H9 (cell line): ENCODE data around the gene GRM1. TPM values are rescaled to one million over a fixed set of nuclear protein-coding genes. Genes with fewer than 3 reads are reported as not detected.

Source experiments
- DNase-seq: peaks from one replicate; pipeline ENCODE4 v3.0.0-alpha.2; 2017
- H2AFZ ChIP-seq: one replicate; pipeline ENCODE4 v1.6.1; 2013; ENCODE audit warnings: mild to moderate bottlenecking, low read length, control low read depth, moderate library complexity
- H2AK5ac ChIP-seq: 2 replicates; pipeline ENCODE4 v1.6.1; 2013; ENCODE audit warnings: low read length, control low read depth, mixed read lengths; ENCODE audit not compliant: insufficient read length
- H2BK120ac ChIP-seq: one replicate; pipeline ENCODE4 v1.6.1; 2013; ENCODE audit warnings: low read depth, mild to moderate bottlenecking, low read length, control low read depth, inconsistent platforms; ENCODE audit not compliant: poor library complexity, severe bottlenecking
- H2BK12ac ChIP-seq: 2 replicates; pipeline ENCODE4 v1.6.1; 2013; ENCODE audit warnings: low read length, control low read depth, mixed read lengths, low read depth; ENCODE audit not compliant: insufficient read length
- H2BK15ac ChIP-seq: 2 replicates; pipeline ENCODE4 v1.6.1; 2013; ENCODE audit warnings: low read depth, low read length, control low read depth
- H2BK20ac ChIP-seq: one replicate; pipeline ENCODE4 v1.6.1; 2013; ENCODE audit warnings: low read depth, mild to moderate bottlenecking, low read length, control low read depth, inconsistent platforms; ENCODE audit not compliant: poor library complexity, severe bottlenecking
- H2BK5ac ChIP-seq: 2 replicates; pipeline ENCODE4 v1.6.1; 2013; ENCODE audit warnings: low read length, control low read depth, mixed read lengths; ENCODE audit not compliant: insufficient read length
- H3K14ac ChIP-seq: 2 replicates; pipeline ENCODE4 v1.6.1; 2013; ENCODE audit warnings: low read length, control low read depth; ENCODE audit not compliant: insufficient read depth
- H3K18ac ChIP-seq: 2 replicates; pipeline ENCODE4 v1.6.1; 2013; ENCODE audit warnings: low read depth, mild to moderate bottlenecking, mixed read lengths, low read length, control low read depth; ENCODE audit not compliant: insufficient read length
- H3K23ac ChIP-seq: 2 replicates; pipeline ENCODE4 v1.6.1; 2013; ENCODE audit warnings: low read length, control low read depth, mixed read lengths, low read depth; ENCODE audit not compliant: insufficient read length
- H3K23me2 ChIP-seq: 2 replicates; pipeline ENCODE4 v1.6.1; 2013; ENCODE audit warnings: low read depth, mild to moderate bottlenecking, mixed read lengths, low read length, control low read depth; ENCODE audit not compliant: insufficient read length, poor library complexity, severe bottlenecking
- H3K27ac ChIP-seq: 2 replicates; pipeline ENCODE4 v1.5.1; 2013; ENCODE audit warnings: low read length, control low read depth, mixed read lengths, low read depth; ENCODE audit not compliant: insufficient read length
- H3K27me3 ChIP-seq: 2 replicates; pipeline ENCODE4 v1.6.1; 2013; ENCODE audit warnings: low read length, control low read depth, inconsistent platforms; ENCODE audit not compliant: insufficient read depth
- H3K4ac ChIP-seq: 2 replicates; pipeline ENCODE4 v1.6.1; 2013; ENCODE audit warnings: low read depth, mild to moderate bottlenecking, control low read depth, inconsistent platforms, low read length, moderate library complexity
- H3K4me1 ChIP-seq: 2 replicates; pipeline ENCODE4 v1.6.1; 2013; ENCODE audit warnings: low read length, control low read depth, inconsistent platforms; ENCODE audit not compliant: insufficient read depth
- H3K4me2 ChIP-seq: 2 replicates; pipeline ENCODE4 v1.6.1; 2013; ENCODE audit warnings: low read length, control low read depth, mixed read lengths; ENCODE audit not compliant: insufficient read length, insufficient read depth
- H3K56ac ChIP-seq: 2 replicates; pipeline ENCODE4 v1.6.1; 2013; ENCODE audit warnings: low read depth, mild to moderate bottlenecking, mixed read lengths, low read length, control low read depth; ENCODE audit not compliant: insufficient read length
- H3K79me1 ChIP-seq: 2 replicates; pipeline ENCODE4 v1.6.1; 2013; ENCODE audit warnings: low read depth, mild to moderate bottlenecking, moderate library complexity, low read length, control low read depth, inconsistent platforms; ENCODE audit not compliant: insufficient read depth, poor library complexity, severe bottlenecking
- H3K79me2 ChIP-seq: 2 replicates; pipeline ENCODE4 v1.6.1; 2013; ENCODE audit warnings: low read length, control low read depth, inconsistent platforms; ENCODE audit not compliant: insufficient read depth
- H3K9ac ChIP-seq: 2 replicates; pipeline ENCODE4 v1.6.1; 2013; ENCODE audit warnings: low read length, control low read depth, mixed read lengths; ENCODE audit not compliant: insufficient read length; ENCODE audit errors: extremely low read depth
- H3K9me3 ChIP-seq: one replicate; pipeline ENCODE4 v1.6.1; 2013; ENCODE audit warnings: low read depth, low read length, inconsistent platforms; ENCODE audit not compliant: control insufficient read depth
- H3T11ph ChIP-seq: one replicate; pipeline ENCODE4 v1.6.1; 2013; ENCODE audit warnings: mild to moderate bottlenecking, low read length, control low read depth, inconsistent platforms
- H4K20me1 ChIP-seq: one replicate; pipeline ENCODE4 v1.6.1; 2013; ENCODE audit not compliant: control insufficient read depth, insufficient read length, insufficient read depth
- H4K5ac ChIP-seq: 2 replicates; pipeline ENCODE4 v1.6.1; 2013; ENCODE audit warnings: low read depth, mild to moderate bottlenecking, mixed read lengths, low read length, control low read depth; ENCODE audit not compliant: insufficient read length
- H4K8ac ChIP-seq: replicated peaks from 2 replicates; pipeline ENCODE4 v1.6.1; 2013; ENCODE audit warnings: low read length, control low read depth, mixed read lengths, low read depth; ENCODE audit not compliant: insufficient read length
- H4K91ac ChIP-seq: 2 replicates; pipeline ENCODE4 v1.6.1; 2013; ENCODE audit warnings: low read depth, mild to moderate bottlenecking, moderate library complexity, mixed read lengths, low read length, control low read depth; ENCODE audit not compliant: insufficient read length
- H3K27ac Mint-ChIP-seq, 3 experiments: 2 replicates in 2 of 3; 3 replicates in 1 of 3; pipeline ENCODE4 v1.8.0; 2020 to 2021; ENCODE audit warnings: mixed read lengths in 3 of 3, mild to moderate bottlenecking in 1 of 3, moderate library complexity in 1 of 3
- H3K27me3 Mint-ChIP-seq: 2 replicates; pipeline ENCODE4 v1.8.0; 2021; ENCODE audit warnings: low read depth, mild to moderate bottlenecking, moderate library complexity, mixed read lengths
- H3K36me3 Mint-ChIP-seq, 3 experiments: 2 replicates in 2 of 3; 3 replicates in 1 of 3; pipeline ENCODE4 v1.8.0; 2020 to 2021; ENCODE audit warnings: low read depth in 3 of 3, mixed read lengths in 3 of 3; ENCODE audit not compliant: insufficient read depth in 1 of 3
- H3K4me1 Mint-ChIP-seq, 2 experiments: 2 replicates each; pipeline ENCODE4 v1.8.0; 2020; ENCODE audit warnings: mixed read lengths in 2 of 2
- H3K4me3 Mint-ChIP-seq, 2 experiments: 2 replicates in 1 of 2; 3 replicates in 1 of 2; pipeline ENCODE4 v1.8.0; 2020 to 2021; ENCODE audit warnings: mild to moderate bottlenecking in 2 of 2, mixed read lengths in 2 of 2, moderate library complexity in 1 of 2
- H3K9me3 Mint-ChIP-seq, 2 experiments: 2 replicates in 1 of 2; 3 replicates in 1 of 2; pipeline ENCODE4 v1.8.0; 2020; ENCODE audit warnings: mild to moderate bottlenecking in 2 of 2, mixed read lengths in 2 of 2, moderate library complexity in 1 of 2
- CTCF ChIP-seq: fragments of 200-600 bp; sonication (generic); conservative IDR thresholded peaks from 3 replicates; pipeline ENCODE4 v1.8.0; 2021; ENCODE audit warnings: antibody characterized with exemption, mild to moderate bottlenecking
- WGBS: extraction: QIAGEN DNeasy Blood & Tissue Kit; methylation state at CpG from one replicate; pipeline ENCODE4 v1.1.7; 2013; ENCODE audit warnings: missing lambda C conversion rate, low lambda C conversion rate, mixed read lengths; ENCODE audit not compliant: insufficient read length; ENCODE audit errors: extremely low coverage; 5-methylcytosine and 5-hydroxymethylcytosine counted together
- total RNA-seq: library from RNA; stranded (reverse); gene quantifications from 2 replicates; pipeline ENCODE4 v1.2.1, GENCODE V29; 2021

GRM1 gene
- total RNA-seq, 1 experiment from 2014 or later, result 0.39 TPM

DNA sequence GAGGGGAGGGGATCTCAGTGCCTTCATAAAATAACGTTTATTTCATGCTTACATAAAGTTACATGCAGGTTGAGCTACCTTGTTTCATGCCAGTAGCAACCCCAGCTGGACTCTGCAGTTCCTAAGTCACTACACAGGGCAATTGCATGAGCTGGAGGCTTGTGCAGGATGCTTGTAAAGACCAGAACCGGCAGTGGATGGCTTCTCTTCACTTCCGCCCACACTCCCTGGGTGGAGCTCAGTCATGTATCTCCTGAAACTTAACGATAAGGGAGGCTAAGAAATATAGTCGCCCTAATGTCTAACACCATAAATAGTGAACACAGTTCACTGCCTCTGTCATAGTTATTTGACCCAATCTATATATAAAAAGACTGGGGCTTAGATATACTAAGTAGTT is 415.3 kb downstream of the GRM1 start:
- no peak overlapping the region for H3K27ac ChIP-seq
- no CpG with 5 or more reads among the region's 5 CpGs for WGBS

More for the DNA sequence above, 415.3 kb downstream of the GRM1 start:
- Histone ChIP-seq H3K9ac (no peak overlapping the region), H2AFZ (no peak overlapping the region), H3T11ph (no peak overlapping the region), H2BK5ac (no peak overlapping the region), H2BK15ac (no peak overlapping the region), H4K91ac (no peak overlapping the region), H4K5ac (no peak overlapping the region), H3K4me1 (no peaks in the 10 kb centered on the region), H3K4ac (no peak overlapping the region), H2BK20ac (no peak overlapping the region), H3K4me2 (no peak overlapping the region), H4K8ac (no peak overlapping the region), H3K79me2 (no peaks in the 10 kb centered on the region), H2AK5ac (no peak overlapping the region), H3K23me2 (no peaks in the 10 kb centered on the region), H2BK120ac (no peak overlapping the region), H2BK12ac (no peak overlapping the region), H3K9me3 (no peaks in the 10 kb centered on the region), H3K79me1 (no peaks in the 10 kb centered on the region), H4K20me1 (no peaks in the 10 kb centered on the region), H3K23ac (no peak overlapping the region), H3K27me3 (no peaks in the 10 kb centered on the region), H3K18ac (no peak overlapping the region), H3K14ac (no peak overlapping the region), H3K56ac (no peak overlapping the region)
- no peak overlapping the region for H3K4me3 Mint-ChIP-seq
- no peak for TF ChIP-seq CTCF
- peaks cover 3% of the 10 kb centered on the region; the same call in 1 of the 2 replicates for H3K27me3 Mint-ChIP-seq
- peak overlapping the region in 1 of 3 experiments; percentile 55; a peak in 1 of 7 replicates for H3K27ac Mint-ChIP-seq
- H3K9me3 Mint-ChIP-seq, result peaks cover 6 to 8% of the 10 kb centered on the region in 2 experiments
- no peak for DNase-seq
- H3K36me3 Mint-ChIP-seq, result peaks cover 0 to 6% (median 5%) of the 10 kb centered on the region in 3 experiments; a peak in 5 of 7 replicates
- peaks cover 0 to 8% of the 10 kb centered on the region in 2 experiments; a peak in 2 of 4 replicates for H3K4me1 Mint-ChIP-seq
